NCI-H1105 treated with DMSO at 0.1 percent for 48 hours (cell line): ENCODE measurements around the gene CD79A.

Experiments
- DNase-seq: peaks from one replicate; lab custom pipeline; 2025; lab: John Stamatoyannopoulos, UW

CD79A gene

GRCh38 chr19:41876847-41877832 is at the start of gene CD79A:
Gene CD79A, plus strand, starts transcription at chr19:41877279. Its CDS starts 26 bp downstream, at chr19:41877305.
- DNase-seq: no peak

GRCh38 chr19:41837981-41838708 is 38.9 kb upstream of the CD79A start:
- no peak for DNase-seq

- no peak for DNase-seq
Observed at GRCh38 chr19:41839211-41839610, 37.9 kb upstream of the CD79A start.

GRCh38 chr19:41843371-41843770 is 33.7 kb upstream of the CD79A start:
- DNase-seq: no peak

GRCh38 chr19:41844601-41845000 is 32.5 kb upstream of the CD79A start, which contains the start of gene LYPD4:
Gene LYPD4, minus strand, starts transcription at chr19:41844683. Its CDS starts 5,398 bp downstream, at chr19:41839285.
- no peak for DNase-seq

- DNase-seq: no peak
Observed at GRCh38 chr19:41845001-41845050, 32.3 kb upstream of the CD79A start, which contains the start of gene DMRTC2. Gene DMRTC2, plus strand, starts transcription at chr19:41845042. Its CDS starts 2,387 bp downstream, at chr19:41847429.

GRCh38 chr19:41845051-41845590 is 32.0 kb upstream of the CD79A start:
- no peak for DNase-seq

GRCh38 chr19:41847351-41848105 is 29.6 kb upstream of the CD79A start:
- DNase-seq: no peak

GRCh38 chr19:41848666-41849065 is 28.4 kb upstream of the CD79A start:
- no peak for DNase-seq

- DNase-seq: no peak
Observed at GRCh38 chr19:41849067-41849466, 28.0 kb upstream of the CD79A start.

GRCh38 chr19:41850381-41850780 is 26.7 kb upstream of the CD79A start:
- no peak for DNase-seq

- DNase-seq: no peak
Observed at GRCh38 chr19:41851456-41851855, 25.6 kb upstream of the CD79A start.

GRCh38 chr19:41853344-41853743 is 23.7 kb upstream of the CD79A start:
- no peak for DNase-seq

GRCh38 chr19:41853768-41854167 is 23.3 kb upstream of the CD79A start:
- no peak for DNase-seq

GRCh38 chr19:41859213-41859617 is 17.9 kb upstream of the CD79A start:
- DNase-seq: no peak

- peak; percentile 96 for DNase-seq
Observed at GRCh38 chr19:41859618-41860418, 17.3 kb upstream of the CD79A start, which contains the start of gene RPS19. Gene RPS19, plus strand, starts transcription at chr19:41860255. Its CDS starts 520 bp downstream, at chr19:41860775.

GRCh38 chr19:41860419-41861115 is 16.5 kb upstream of the CD79A start:
- DNase-seq: peak; percentile 3

GRCh38 chr19:41861116-41861768 is 15.8 kb upstream of the CD79A start:
- DNase-seq: no peak

- DNase-seq: no peak
Observed at GRCh38 chr19:41861846-41862245, 15.2 kb upstream of the CD79A start.

GRCh38 chr19:41862445-41862986 is 14.6 kb upstream of the CD79A start:
- DNase-seq: no peak
